Measurements from ENCODE around the gene WLS.

Gene WLS

GRCh38 chr1:68078647-68079046, 153.7 kb downstream of the WLS start:
- no peak for DNase-seq

Measured in NCI-H2107 (cell line).